Liver (tissue), 9 donors: Measurements from ENCODE around the gene PES1. TPM values are rescaled to one million over a fixed set of nuclear protein-coding genes. Genes with fewer than 3 reads are reported as not detected.

ENCODE experiments used
- DNase-seq: peaks from one replicate; pipeline ENCODE4 v3.0.0-alpha.2; 2017; ENCODE audit warnings: low spot score
- H3K27ac ChIP-seq, 2 donors: one replicate each; pipeline ENCODE4 v1.7.0; 2013; ENCODE audit warnings: inconsistent platforms in 2 of 2, low read length in 2 of 2, control low read depth in 1 of 2, low read depth in 1 of 2, mild to moderate bottlenecking in 1 of 2
- H3K27me3 ChIP-seq, 4 donors: one replicate each; pipeline versions ENCODE4 v1.6.1 to v1.7.0; 2013; ENCODE audit warnings: low read length in 3 of 4, inconsistent platforms in 1 of 4, mild to moderate bottlenecking in 1 of 4, moderate library complexity in 1 of 4; ENCODE audit not compliant: control insufficient read depth in 4 of 4, insufficient read depth in 4 of 4
- H3K36me3 ChIP-seq, 4 donors: one replicate each; pipeline versions ENCODE4 v1.6.1 to v1.7.0; 2013; ENCODE audit warnings: low read length in 3 of 4, mild to moderate bottlenecking in 3 of 4, low read depth in 1 of 4, moderate library complexity in 1 of 4; ENCODE audit not compliant: control insufficient read depth in 4 of 4, insufficient read depth in 3 of 4
- H3K4me1 ChIP-seq, 4 donors: one replicate each; pipeline versions ENCODE4 v1.6.1 to v1.7.0; 2013; ENCODE audit warnings: low read length in 3 of 4, mild to moderate bottlenecking in 3 of 4, moderate library complexity in 1 of 4; ENCODE audit not compliant: control insufficient read depth in 4 of 4, insufficient read depth in 4 of 4
- H3K4me3 ChIP-seq, 3 donors: one replicate each; pipeline versions ENCODE4 v1.6.1 to v1.7.0; 2013; ENCODE audit warnings: low read length in 3 of 3, control low read depth in 1 of 3, low read depth in 1 of 3, mild to moderate bottlenecking in 1 of 3
- H3K9ac ChIP-seq, 2 donors: one replicate each; pipeline ENCODE4 v1.7.0; 2013; ENCODE audit warnings: low read length in 2 of 2, mild to moderate bottlenecking in 2 of 2, moderate library complexity in 2 of 2, control low read depth in 1 of 2, low read depth in 1 of 2
- H3K9me3 ChIP-seq, 4 donors: one replicate each; pipeline versions ENCODE4 v1.6.1 to v1.7.0; 2013; ENCODE audit warnings: low read length in 3 of 4; ENCODE audit not compliant: control insufficient read depth in 4 of 4
- EGR1 ChIP-seq, 2 donors: IDR thresholded peaks; 2 replicates each; pipeline ENCODE4 v1.6.1; 2016 to 2018; ENCODE audit warnings: antibody characterized with exemption in 2 of 2, low read depth in 2 of 2
- FOXA1 ChIP-seq: IDR thresholded peaks from 2 replicates; pipeline ENCODE4 v1.6.1; 2016; ENCODE audit warnings: antibody characterized with exemption
- GABPA ChIP-seq, 2 donors: IDR thresholded peaks in 1 of 2; conservative IDR thresholded peaks in 1 of 2; 2 replicates each; pipeline ENCODE4 v1.6.1; 2016; ENCODE audit warnings: antibody characterized with exemption in 2 of 2, mild to moderate bottlenecking in 1 of 2, moderate library complexity in 1 of 2
- HNF4A ChIP-seq, 2 donors: conservative IDR thresholded peaks; 2 replicates each; pipeline ENCODE4 v1.6.1; 2016; ENCODE audit warnings: antibody characterized with exemption in 2 of 2, mild to moderate bottlenecking in 2 of 2
- JUND ChIP-seq, 2 donors: IDR thresholded peaks; 2 replicates each; pipeline ENCODE4 v1.6.1; 2016; ENCODE audit warnings: antibody characterized with exemption in 2 of 2
- MAX ChIP-seq: IDR thresholded peaks from 2 replicates; pipeline ENCODE4 v1.6.1; 2016; ENCODE audit warnings: antibody characterized with exemption
- NR2F2 ChIP-seq: IDR thresholded peaks from 2 replicates; pipeline ENCODE4 v1.6.1; 2016; ENCODE audit warnings: antibody characterized with exemption
- RAD21 ChIP-seq, 2 donors: IDR thresholded peaks; 2 replicates each; pipeline ENCODE4 v1.6.1; 2016; ENCODE audit warnings: antibody characterized with exemption in 2 of 2, mild to moderate bottlenecking in 2 of 2
- REST ChIP-seq: IDR thresholded peaks from 2 replicates; pipeline ENCODE4 v1.6.1; 2016; ENCODE audit warnings: antibody characterized with exemption, mild to moderate bottlenecking
- SP1 ChIP-seq: IDR thresholded peaks from 2 replicates; pipeline ENCODE4 v1.6.1; 2018; ENCODE audit warnings: antibody characterized with exemption, mild to moderate bottlenecking
- TAF1 ChIP-seq: conservative IDR thresholded peaks from 2 replicates; pipeline ENCODE4 v1.6.1; 2016; ENCODE audit warnings: antibody characterized with exemption, mild to moderate bottlenecking
- YY1 ChIP-seq: IDR thresholded peaks from 2 replicates; pipeline ENCODE4 v1.6.1; 2016; ENCODE audit warnings: antibody characterized with exemption, mild to moderate bottlenecking
- ZBTB33 ChIP-seq: IDR thresholded peaks from 2 replicates; pipeline ENCODE4 v1.6.1; 2016; ENCODE audit warnings: antibody characterized with exemption
- WGBS: extraction: QIAGEN DNeasy Blood & Tissue Kit; methylation state at CpG from one replicate; pipeline ENCODE4 v1.1.7; 2013; 5-methylcytosine and 5-hydroxymethylcytosine counted together
- polyA plus RNA-seq, 2 donors: library from polyadenylated mRNA; stranded (reverse) in 1 of 2; unstranded in 1 of 2; fragments of 200-250 nt in 1 of 2; fragments of >200 nt in 1 of 2; fragmentation: Nextera tagmentation in 1 of 2; extraction: Ambion mirVana in 1 of 2; gene quantifications; one replicate each; pipeline versions ENCODE4 v1.2.1 to v1.2.3, GENCODE V29; 2013 to 2015
- total RNA-seq, 2 donors: library from RNA; depleted of rRNA; stranded (reverse); fragments of >200 nt; gene quantifications; one replicate each; pipeline ENCODE4 v1.2.3, GENCODE V29; 2014
- TF ChIP-seq, protein P1 (sequence below): fragments of 150-350 bp; IDR thresholded peaks from 2 replicates; pipeline ENCODE4 v1.5.1; 2017; ENCODE audit warnings: improper control_type of control experiment, low read depth, low read length; ENCODE audit not compliant: missing input control
- TF ChIP-seq, protein P2 (sequence below): IDR thresholded peaks from 2 replicates; pipeline ENCODE4 v1.6.1; 2016; ENCODE audit warnings: antibody characterized with exemption
- donor health status: healthy.
- donor health status: healthy.
- donor health status: healthy.
- donor health status: healthy.
- donor health status: healthy.

Gene PES1
- total and polyA plus RNA-seq, 4 donors = 20.0 to 33.1 (median 22.3) TPM

GRCh38 chr22:30572210-30572609 lies 19.5 kb downstream of the PES1 start:
- Histone ChIP-seq H3K27ac (no peak overlapping the region), H3K27me3 (no peaks in the 10 kb centered on the region), H3K36me3 (peaks cover 5 to 18% (median 8%) of the 10 kb centered on the region in 4 donors), H3K9me3 (no peaks in the 10 kb centered on the region), H3K4me3 (no peak overlapping the region), H3K4me1 (peaks cover 23 to 31% (median 26%) of the 10 kb centered on the region in 4 donors), H3K9ac (no peak overlapping the region)
- DNase-seq = no peak
- 94% methylated on average over 6 of the region's 6 CpGs for WGBS
- TF ChIP-seq RAD21 (IDR thresholded peaks at IDR 0.05) (no peak), MAX (no peak), HNF4A (conservative IDR thresholded peaks at IDR 0.05) (no peak), TAF1 (no peak), REST (no peak), GABPA (IDR thresholded peaks at IDR 0.05 in 1 of 2, conservative IDR thresholded peaks at IDR 0.05 in 1 of 2) (no peak), NR2F2 (no peak), FOXA1 (no peak), YY1 (no peak), EGR1 (IDR thresholded peaks at IDR 0.05; ENCODE audit: low read depth in 2 of 2) (no peak), JUND (IDR thresholded peaks at IDR 0.05) (no peak)
- TF ChIP-seq, protein P1, sequence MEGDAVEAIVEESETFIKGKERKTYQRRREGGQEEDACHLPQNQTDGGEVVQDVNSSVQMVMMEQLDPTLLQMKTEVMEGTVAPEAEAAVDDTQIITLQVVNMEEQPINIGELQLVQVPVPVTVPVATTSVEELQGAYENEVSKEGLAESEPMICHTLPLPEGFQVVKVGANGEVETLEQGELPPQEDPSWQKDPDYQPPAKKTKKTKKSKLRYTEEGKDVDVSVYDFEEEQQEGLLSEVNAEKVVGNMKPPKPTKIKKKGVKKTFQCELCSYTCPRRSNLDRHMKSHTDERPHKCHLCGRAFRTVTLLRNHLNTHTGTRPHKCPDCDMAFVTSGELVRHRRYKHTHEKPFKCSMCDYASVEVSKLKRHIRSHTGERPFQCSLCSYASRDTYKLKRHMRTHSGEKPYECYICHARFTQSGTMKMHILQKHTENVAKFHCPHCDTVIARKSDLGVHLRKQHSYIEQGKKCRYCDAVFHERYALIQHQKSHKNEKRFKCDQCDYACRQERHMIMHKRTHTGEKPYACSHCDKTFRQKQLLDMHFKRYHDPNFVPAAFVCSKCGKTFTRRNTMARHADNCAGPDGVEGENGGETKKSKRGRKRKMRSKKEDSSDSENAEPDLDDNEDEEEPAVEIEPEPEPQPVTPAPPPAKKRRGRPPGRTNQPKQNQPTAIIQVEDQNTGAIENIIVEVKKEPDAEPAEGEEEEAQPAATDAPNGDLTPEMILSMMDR = no peak
- TF ChIP-seq, protein P2, sequence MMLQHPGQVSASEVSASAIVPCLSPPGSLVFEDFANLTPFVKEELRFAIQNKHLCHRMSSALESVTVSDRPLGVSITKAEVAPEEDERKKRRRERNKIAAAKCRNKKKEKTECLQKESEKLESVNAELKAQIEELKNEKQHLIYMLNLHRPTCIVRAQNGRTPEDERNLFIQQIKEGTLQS = no peak

- no peak for DNase-seq
- WGBS = 96% methylated on average over 10 of the region's 10 CpGs
- peaks cover 20 to 31% (median 26%) of the 10 kb centered on the region in 4 donors for H3K4me1 ChIP-seq
- H3K27ac ChIP-seq = no peak overlapping the region
- TF ChIP-seq REST (no peak), RAD21 (IDR thresholded peaks at IDR 0.05) (no peak), JUND (IDR thresholded peaks at IDR 0.05) (no peak), ZBTB33 (no peak), SP1 (no peak)
- no peaks in the 10 kb centered on the region for H3K27me3 ChIP-seq
- H3K9ac ChIP-seq = no peak overlapping the region
- no peak overlapping the region for H3K4me3 ChIP-seq
- H3K36me3 ChIP-seq = no peaks in the 10 kb centered on the region
- no peaks in the 10 kb centered on the region for H3K9me3 ChIP-seq
Observed at GRCh38 chr22:30569674-30570202, 22.0 kb downstream of the PES1 start.
